ENCODE data around the gene ZDHHC24. TPM values are rescaled to one million over a fixed set of nuclear protein-coding genes. Genes with fewer than 3 reads are reported as not detected.

ZDHHC24 gene
- total RNA-seq, 1 donor from 2014 or later = 5.2 TPM

DNA sequence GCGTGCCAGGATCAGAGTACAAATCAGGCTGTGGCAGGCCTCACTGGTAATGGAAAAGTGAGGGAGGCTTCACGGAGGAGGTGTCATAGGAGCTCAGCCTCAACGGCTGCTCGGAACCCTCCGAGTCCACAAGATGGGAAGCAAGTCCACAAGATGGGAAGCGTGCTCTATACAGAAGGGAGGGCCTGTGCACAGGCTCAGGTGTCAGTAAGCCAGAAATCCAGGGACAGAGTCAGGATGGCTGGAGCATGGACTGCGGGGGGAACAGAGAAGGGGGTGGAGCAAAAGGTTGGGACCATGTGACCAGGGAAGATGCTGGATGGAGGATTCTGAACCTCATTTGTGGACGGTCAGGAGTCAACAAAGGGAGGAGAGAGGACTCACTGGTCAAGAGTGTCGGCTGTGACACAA is 69.0 kb downstream of the ZDHHC24 start:
- Histone ChIP-seq H3K9me3 (replicated peaks) (no peaks in the 10 kb centered on the region), H3K36me3 (peaks cover 40% of the 10 kb centered on the region), H3K4me3 (no peak overlapping the region), H3K27ac (replicated peaks) (no peak overlapping the region), H3K27me3 (ENCODE audit: low read depth) (no peaks in the 10 kb centered on the region), H3K4me1 (peaks cover 25% of the 10 kb centered on the region)
- intact Hi-C loops (cut with micrococcal nuclease) = no loop called here
- DNase-seq = no peak
- TF ChIP-seq, protein P1, sequence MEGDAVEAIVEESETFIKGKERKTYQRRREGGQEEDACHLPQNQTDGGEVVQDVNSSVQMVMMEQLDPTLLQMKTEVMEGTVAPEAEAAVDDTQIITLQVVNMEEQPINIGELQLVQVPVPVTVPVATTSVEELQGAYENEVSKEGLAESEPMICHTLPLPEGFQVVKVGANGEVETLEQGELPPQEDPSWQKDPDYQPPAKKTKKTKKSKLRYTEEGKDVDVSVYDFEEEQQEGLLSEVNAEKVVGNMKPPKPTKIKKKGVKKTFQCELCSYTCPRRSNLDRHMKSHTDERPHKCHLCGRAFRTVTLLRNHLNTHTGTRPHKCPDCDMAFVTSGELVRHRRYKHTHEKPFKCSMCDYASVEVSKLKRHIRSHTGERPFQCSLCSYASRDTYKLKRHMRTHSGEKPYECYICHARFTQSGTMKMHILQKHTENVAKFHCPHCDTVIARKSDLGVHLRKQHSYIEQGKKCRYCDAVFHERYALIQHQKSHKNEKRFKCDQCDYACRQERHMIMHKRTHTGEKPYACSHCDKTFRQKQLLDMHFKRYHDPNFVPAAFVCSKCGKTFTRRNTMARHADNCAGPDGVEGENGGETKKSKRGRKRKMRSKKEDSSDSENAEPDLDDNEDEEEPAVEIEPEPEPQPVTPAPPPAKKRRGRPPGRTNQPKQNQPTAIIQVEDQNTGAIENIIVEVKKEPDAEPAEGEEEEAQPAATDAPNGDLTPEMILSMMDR (IDR thresholded peaks at IDR 0.05; ENCODE audit: borderline replicate concordance) = no peak

DNA sequence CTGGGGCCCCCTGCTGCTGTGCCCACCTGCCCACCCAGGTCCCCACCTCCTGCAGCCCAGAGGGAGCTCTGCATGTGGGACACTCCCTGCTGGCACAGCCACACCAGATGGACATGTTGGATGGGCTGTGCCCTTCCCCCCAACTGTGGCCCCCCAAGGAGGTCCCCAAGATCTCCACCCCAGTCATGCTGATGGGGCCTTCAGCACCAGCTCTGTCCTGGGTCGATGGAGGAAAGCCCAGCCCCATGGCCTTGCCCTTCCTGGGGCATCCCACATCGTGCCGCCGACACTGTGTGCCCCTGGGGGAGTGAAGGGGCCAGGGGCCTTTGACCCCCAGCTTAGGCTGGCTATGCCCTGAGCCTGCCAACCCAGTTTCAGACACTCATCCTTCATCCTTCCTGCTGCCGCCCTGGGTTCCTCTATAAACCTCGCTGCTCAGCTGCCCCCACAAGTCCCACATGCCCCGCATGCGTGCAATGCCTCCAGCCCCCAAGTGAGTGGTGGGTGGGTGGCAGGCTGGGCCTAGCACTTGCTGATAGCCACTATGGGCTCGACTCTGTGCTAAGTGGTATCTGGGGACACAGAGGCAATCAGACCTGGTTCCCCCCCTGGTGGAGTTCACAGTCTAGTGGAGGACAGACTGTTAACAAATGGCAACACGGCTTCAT is 69.5 kb downstream of the ZDHHC24 start:
- Histone ChIP-seq H3K9me3 (replicated peaks) (no peaks in the 10 kb centered on the region), H3K27ac (replicated peaks) (no peak overlapping the region), H3K4me1 (peaks cover 25% of the 10 kb centered on the region), H3K4me3 (no peak overlapping the region), H3K27me3 (ENCODE audit: low read depth) (no peaks in the 10 kb centered on the region), H3K36me3 (peaks cover 40% of the 10 kb centered on the region)
- no peak for DNase-seq
- intact Hi-C loops (cut with micrococcal nuclease) = no loop called here
- TF ChIP-seq, protein P1 (IDR thresholded peaks at IDR 0.05; ENCODE audit: borderline replicate concordance) = no peak

DNA sequence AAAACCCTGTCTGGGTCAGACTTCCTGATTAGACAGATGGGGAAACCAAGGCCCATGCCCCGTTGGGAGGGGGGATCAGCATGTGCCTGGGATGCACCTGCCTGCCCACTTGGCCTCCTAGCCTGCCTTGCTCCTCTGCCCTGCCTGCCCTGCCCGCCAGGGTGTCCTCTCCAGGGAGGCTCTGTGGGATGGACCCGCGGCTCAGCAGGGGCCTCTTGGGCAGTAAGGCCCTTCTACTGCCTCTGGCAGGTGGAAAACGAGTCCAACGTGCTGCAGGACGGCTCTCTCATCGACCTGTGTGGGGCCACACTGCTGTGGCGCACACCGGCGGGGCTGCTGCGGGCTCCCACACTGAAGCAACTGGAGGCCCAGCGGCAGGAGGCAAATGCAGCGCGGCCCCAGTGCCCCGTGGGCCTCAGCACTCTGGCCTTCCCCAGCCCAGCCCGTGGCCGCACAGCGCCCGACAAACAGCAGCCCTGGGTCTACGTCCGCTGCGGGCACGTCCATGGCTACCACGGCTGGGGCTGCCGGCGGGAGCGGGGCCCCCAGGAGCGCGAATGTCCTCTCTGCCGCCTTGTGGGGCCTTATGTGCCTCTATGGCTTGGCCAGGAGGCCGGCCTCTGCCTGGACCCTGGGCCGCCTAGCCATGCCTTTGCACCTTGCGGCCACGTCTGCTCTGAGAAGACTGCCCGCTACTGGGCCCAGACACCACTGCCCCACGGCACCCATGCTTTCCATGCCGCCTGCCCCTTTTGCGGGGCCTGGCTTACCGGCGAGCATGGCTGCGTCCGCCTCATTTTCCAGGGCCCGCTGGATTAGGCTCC is 70.3 kb downstream of the ZDHHC24 start:
- Histone ChIP-seq H3K27ac (replicated peaks) (no peak overlapping the region), H3K4me3 (no peak overlapping the region), H3K27me3 (ENCODE audit: low read depth) (no peaks in the 10 kb centered on the region), H3K36me3 (peaks cover 45% of the 10 kb centered on the region), H3K4me1 (peaks cover 19% of the 10 kb centered on the region), H3K9me3 (replicated peaks) (no peaks in the 10 kb centered on the region)
- intact Hi-C loops (cut with micrococcal nuclease) = no loop called here
- TF ChIP-seq, protein P1 (IDR thresholded peaks at IDR 0.05; ENCODE audit: borderline replicate concordance) = no peak
- DNase-seq = no peak

DNA sequence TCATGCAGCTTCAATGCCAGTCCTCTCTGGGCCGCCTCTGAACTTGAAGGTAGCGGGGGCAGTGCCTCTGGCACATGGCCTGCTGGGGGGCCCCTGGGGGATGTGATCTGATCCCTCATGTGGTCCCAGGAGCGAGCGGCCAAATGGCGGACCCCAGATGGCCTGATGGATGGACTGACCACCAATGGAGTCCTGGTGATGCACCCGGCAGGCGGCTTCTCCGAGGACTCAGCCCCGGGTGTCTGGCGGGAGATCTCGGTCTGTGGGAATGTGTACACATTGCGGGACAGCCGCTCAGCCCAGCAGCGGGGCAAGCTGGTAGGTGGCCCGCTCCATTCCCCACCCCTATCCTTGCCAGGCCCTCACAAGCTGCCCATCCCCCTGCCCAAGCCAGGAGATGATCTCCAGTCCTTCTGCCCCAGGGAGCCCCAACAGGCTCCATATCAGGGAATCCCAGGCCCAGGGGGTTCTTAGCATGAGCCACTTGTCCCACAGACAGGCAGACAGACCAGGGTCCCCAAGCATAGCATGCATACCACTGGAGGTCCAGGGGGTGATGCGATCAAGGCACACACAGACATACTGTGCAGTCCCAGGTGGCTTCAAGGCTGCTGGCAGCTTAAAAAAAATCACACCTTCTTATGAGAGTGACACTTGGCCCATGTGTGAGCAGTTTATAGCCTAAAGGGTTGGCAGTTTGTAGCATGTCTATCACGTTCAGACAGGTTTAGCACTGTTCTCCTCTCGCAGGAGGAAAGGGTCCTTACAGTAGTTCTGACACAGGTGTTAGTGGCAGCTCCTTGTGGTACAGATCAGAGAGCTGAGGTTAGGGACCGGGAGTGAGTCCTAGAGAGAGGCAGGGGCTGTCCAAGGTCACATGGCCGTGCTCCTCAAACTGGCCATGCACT is 72.0 kb downstream of the ZDHHC24 start:
- peaks cover 45% of the 10 kb centered on the region for H3K36me3 ChIP-seq
- TF ChIP-seq, protein P1 (IDR thresholded peaks at IDR 0.05; ENCODE audit: borderline replicate concordance) = no peak
- intact Hi-C loops (cut with micrococcal nuclease) = no loop called here

DNA sequence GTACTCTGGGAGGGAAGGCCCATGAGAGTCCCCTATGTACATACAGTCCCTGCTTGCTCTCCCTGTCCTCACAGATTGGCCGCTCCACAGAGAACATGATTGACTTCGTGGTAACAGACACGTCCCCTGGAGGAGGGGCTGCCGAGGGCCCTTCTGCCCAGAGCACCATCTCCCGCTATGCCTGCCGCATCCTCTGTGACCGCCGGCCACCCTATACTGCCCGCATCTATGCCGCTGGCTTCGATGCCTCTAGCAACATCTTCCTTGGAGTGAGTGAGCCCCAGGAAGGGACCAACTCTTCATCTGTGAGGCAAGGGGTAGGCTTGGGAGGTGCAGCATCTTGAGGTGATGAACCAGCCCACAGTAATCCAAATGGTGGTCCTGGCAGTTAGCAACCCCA is 72.7 kb downstream of the ZDHHC24 start:
- Histone ChIP-seq H3K4me1 (peaks cover 3% of the 10 kb centered on the region), H3K36me3 (peaks cover 45% of the 10 kb centered on the region), H3K27ac (replicated peaks) (no peak overlapping the region), H3K4me3 (no peak overlapping the region), H3K9me3 (replicated peaks) (no peaks in the 10 kb centered on the region), H3K27me3 (ENCODE audit: low read depth) (no peaks in the 10 kb centered on the region)
- TF ChIP-seq, protein P1 (IDR thresholded peaks at IDR 0.05; ENCODE audit: borderline replicate concordance) = no peak
- intact Hi-C loops (cut with micrococcal nuclease) = no loop called here
- no peak for DNase-seq

More for the DNA sequence above, 72.0 kb downstream of the ZDHHC24 start:
- Histone ChIP-seq H3K9me3 (replicated peaks) (no peaks in the 10 kb centered on the region), H3K4me1 (peaks cover 8% of the 10 kb centered on the region), H3K27me3 (ENCODE audit: low read depth) (no peaks in the 10 kb centered on the region), H3K4me3 (no peak overlapping the region), H3K27ac (replicated peaks) (no peak overlapping the region)
- no peak for DNase-seq

Data from left ventricle myocardium inferior (tissue), 1 donor.